Endothelial cell of umbilical vein (primary cell): ENCODE measurements around the gene RNF150. TPM values are rescaled to one million over a fixed set of nuclear protein-coding genes. Genes with fewer than 3 reads are reported as not detected.

Experiments used
- BruUV-seq: library from RNA; stranded (reverse); fragments of 400-500 nt; replicated peaks from 2 replicates; lab custom pipeline; 2021; lab: Mats Ljungman, UMichigan
- CTCF ChIA-PET: fragments of 300-600, 350-600 bp; sonication (Branson Sonifier 250); formaldehyde crosslinking; loops from one replicate; lab custom pipeline; 2021; ENCODE audit warnings: antibody characterized with exemption, inconsistent platforms; lab: Charles Lee
- POLR2A ChIA-PET: fragments of 300-600, 350-600 bp; sonication (Branson Sonifier 250); formaldehyde crosslinking; loops from one replicate; lab custom pipeline; 2021; ENCODE audit warnings: antibody characterized with exemption, inconsistent platforms; lab: Charles Lee
- DNase-seq: peaks from one replicate; pipeline ENCODE4 v3.0.0-alpha.2; 2011; ENCODE audit warnings: low read depth, low spot score
- FAIRE-seq: peaks from 2 replicates; lab custom pipeline; 2011; peaks lifted over from hg19 to GRCh38; lab: Jason Lieb, UNC
- H2AFZ ChIP-seq: 2 replicates; pipeline ENCODE4 v1.6.0; 2012; ENCODE audit warnings: low read depth, low read length, control low read depth, inconsistent platforms
- H3K27ac ChIP-seq: 2 replicates; pipeline ENCODE4 v1.5.1; 2011; ENCODE audit warnings: low read depth, mild to moderate bottlenecking, control low read depth, low read length, moderate library complexity; ENCODE audit not compliant: insufficient read depth
- H3K27me3 ChIP-seq, 2 experiments: 2 replicates each; pipeline versions ENCODE4 v1.6.0 to v1.6.1; 2011; ENCODE audit warnings: low read length in 2 of 2, mixed read lengths in 1 of 2; ENCODE audit not compliant: control insufficient read depth in 2 of 2, insufficient read depth in 2 of 2
- H3K36me3 ChIP-seq, 2 experiments: 2 replicates in 1 of 2; 3 replicates in 1 of 2; pipeline ENCODE4 v1.5.1; 2011; ENCODE audit warnings: low read length in 2 of 2, mild to moderate bottlenecking in 1 of 2, moderate library complexity in 1 of 2; ENCODE audit not compliant: control insufficient read depth in 2 of 2, insufficient read depth in 2 of 2; ENCODE audit errors: extremely low read depth in 1 of 2
- H3K4me1 ChIP-seq: 3 replicates; pipeline ENCODE4 v1.5.1; 2011; ENCODE audit warnings: mild to moderate bottlenecking, low read length; ENCODE audit not compliant: control insufficient read depth, insufficient read depth; ENCODE audit errors: extremely low read depth
- H3K4me2 ChIP-seq: 2 replicates; pipeline ENCODE4 v1.6.1; 2011; ENCODE audit warnings: low read length, control low read depth, mixed read lengths; ENCODE audit not compliant: insufficient read depth
- H3K4me3 ChIP-seq, 3 experiments: fragments of 200-600 bp in 1 of 3; sonication (generic), shearing (Covaris generic) in 1 of 3; replicated peaks in 1 of 3; 2 replicates each; pipeline ENCODE4 v1.5.1; 2011 to 2016; ENCODE audit warnings: control low read depth in 3 of 3, low read length in 3 of 3, mild to moderate bottlenecking in 2 of 3, inconsistent platforms in 1 of 3, low read depth in 1 of 3, moderate library complexity in 1 of 3; ENCODE audit not compliant: insufficient read depth in 1 of 3
- H3K79me2 ChIP-seq: 2 replicates; pipeline ENCODE4 v1.6.0; 2012; ENCODE audit warnings: low read length, inconsistent platforms; ENCODE audit not compliant: control insufficient read depth, insufficient read depth
- H3K9ac ChIP-seq: replicated peaks from 2 replicates; pipeline ENCODE3; 2011; ENCODE audit warnings: low read length, control low read depth; ENCODE audit not compliant: insufficient read depth; ENCODE audit errors: extremely low read depth
- H3K9me1 ChIP-seq: replicated peaks from 3 replicates; pipeline ENCODE4 v1.6.0; 2011; ENCODE audit warnings: mild to moderate bottlenecking, low read length; ENCODE audit not compliant: control insufficient read depth, insufficient read depth; ENCODE audit errors: extremely low read depth
- H3K9me3 ChIP-seq: replicated peaks from 2 replicates; pipeline ENCODE4 v1.5.1; 2012; ENCODE audit warnings: low read length, inconsistent platforms; ENCODE audit not compliant: control insufficient read depth, insufficient read depth
- H4K20me1 ChIP-seq: replicated peaks from 2 replicates; pipeline ENCODE3; 2011; ENCODE audit warnings: mild to moderate bottlenecking, low read length; ENCODE audit not compliant: control insufficient read depth, insufficient read depth; ENCODE audit errors: extremely low read depth
- CTCF ChIP-seq, 2 donors: IDR thresholded peaks; 1 replicate in 1 of 2; 2 replicates in 1 of 2; pipeline ENCODE4 v1.5.1; 2011; ENCODE audit warnings: low read length in 2 of 2, mild to moderate bottlenecking in 2 of 2, moderate library complexity in 2 of 2, control low read depth in 1 of 2, inconsistent platforms in 1 of 2, low read depth in 1 of 2; ENCODE audit not compliant: insufficient read depth in 1 of 2; ENCODE audit errors: extremely low read depth in 1 of 2
- EZH2 ChIP-seq: IDR thresholded peaks from 2 replicates; pipeline ENCODE4 v1.6.1; 2012; ENCODE audit warnings: borderline replicate concordance, low read depth, mild to moderate bottlenecking, moderate library complexity, low read length, inconsistent platforms; ENCODE audit not compliant: severe bottlenecking
- FOS ChIP-seq: IDR thresholded peaks from 2 replicates; pipeline ENCODE4 v1.6.1; 2011; ENCODE audit warnings: mild to moderate bottlenecking, low read length, moderate library complexity, borderline replicate concordance; ENCODE audit not compliant: insufficient read depth
- GATA2 ChIP-seq: IDR thresholded peaks from 2 replicates; pipeline ENCODE4 v1.7.0; 2011; ENCODE audit warnings: low read depth, mild to moderate bottlenecking, moderate library complexity, mixed read lengths, low read length; ENCODE audit not compliant: insufficient read length, insufficient read depth
- JUN ChIP-seq: IDR thresholded peaks from 2 replicates; pipeline ENCODE4 v1.6.1; 2011; ENCODE audit warnings: borderline replicate concordance, low read depth; ENCODE audit not compliant: insufficient read length, insufficient read depth
- MYC ChIP-seq: IDR thresholded peaks from one replicate; pipeline ENCODE4 v1.6.1; 2011; ENCODE audit warnings: mild to moderate bottlenecking, low read depth, low read length
- POLR2A ChIP-seq: IDR thresholded peaks from 2 replicates; pipeline ENCODE4 v1.6.1; 2012; ENCODE audit warnings: low read depth, mild to moderate bottlenecking, control low read depth, low read length
- POLR2AphosphoS5 ChIP-seq: IDR thresholded peaks from 2 replicates; pipeline ENCODE4 v1.6.1; 2012; ENCODE audit warnings: low read depth, mild to moderate bottlenecking, control low read depth, low read length, moderate library complexity; ENCODE audit not compliant: insufficient read depth
- dilution Hi-C: fragments of 300-500 bp; cut with MboI; formaldehyde crosslinking; loops from one replicate; pipeline ENCODE4 v1.15.0; 2019; ENCODE audit warnings: low sequenced_read_pairs; ENCODE audit not compliant: extremely low pct_ligation_motif_present
- intact Hi-C: fragments of 100-400 bp; cut with micrococcal nuclease; formaldehyde crosslinking; loops from one replicate; pipeline ENCODE4 v1.10.0; 2022
- polyA plus RNA-seq, 4 experiments: library from polyadenylated mRNA; depleted of rRNA in 3 of 4; stranded (reverse) in 3 of 4; unstranded in 1 of 4; fragments of >200 nt; gene quantifications; 2 replicates each; pipeline versions ENCODE4 v1.2.1 to v1.2.3, GENCODE V29; 2011 to 2012; ENCODE audit warnings: missing spikeins in 1 of 4
- total RNA-seq: library from RNA; stranded (reverse); gene quantifications from 2 replicates; pipeline ENCODE4 v1.2.3, GENCODE V29; 2021
- TF ChIP-seq, protein P1 (sequence below): IDR thresholded peaks from 2 replicates; pipeline ENCODE4 v1.6.1; 2011; ENCODE audit not compliant: insufficient read depth, insufficient read length

The RNF150 gene
- total and polyA plus RNA-seq, 2 donors (not counting 3 experiments of a cell fraction or from before 2014, with no cell fraction given) = 0.33 to 0.35 TPM

DNA sequence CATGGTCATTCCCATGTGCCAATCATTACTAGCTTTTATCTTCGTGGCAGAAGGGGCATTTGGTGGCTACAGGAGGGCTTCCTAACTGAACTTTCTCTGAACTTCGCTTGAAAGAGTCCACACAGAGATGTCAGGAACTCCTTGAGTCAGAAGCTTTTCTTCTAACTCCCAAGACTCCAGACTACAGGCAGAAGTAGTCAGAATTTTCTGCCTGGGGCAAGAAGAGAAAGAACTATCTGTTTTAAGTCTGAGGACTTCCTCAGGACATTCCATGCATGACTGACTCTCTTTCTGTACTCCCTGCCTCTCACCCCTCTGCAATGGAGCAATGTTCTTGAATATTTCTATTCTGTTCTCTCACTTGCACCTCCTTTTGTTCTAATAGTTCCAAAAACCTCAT lies 206.6 kb downstream of the RNF150 start:
- dilution Hi-C loops (no loop called here), intact Hi-C loops (no loop called here)
- no peaks in the 10 kb centered on the region for H3K27me3 ChIP-seq
- H3K9me3 ChIP-seq = no peaks in the 10 kb centered on the region
- no peak overlapping the region for H3K9ac ChIP-seq
- H3K4me1 ChIP-seq = no peaks in the 10 kb centered on the region
- FAIRE-seq (no peak), DNase-seq (no peak)
- BruUV-seq = no TSS peak
- no peak overlapping the region for H3K27ac ChIP-seq
- CTCF ChIA-PET = no interaction called here
- TF ChIP-seq, protein P1, sequence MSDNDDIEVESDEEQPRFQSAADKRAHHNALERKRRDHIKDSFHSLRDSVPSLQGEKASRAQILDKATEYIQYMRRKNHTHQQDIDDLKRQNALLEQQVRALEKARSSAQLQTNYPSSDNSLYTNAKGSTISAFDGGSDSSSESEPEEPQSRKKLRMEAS = no peak
- H3K4me3 ChIP-seq = no peak overlapping the region
- H4K20me1 ChIP-seq = no peaks in the 10 kb centered on the region
- POLR2A ChIA-PET = no interaction called here
- no peak overlapping the region for H2AFZ ChIP-seq
- H3K79me2 ChIP-seq = no peaks in the 10 kb centered on the region
- no peak overlapping the region for H3K4me2 ChIP-seq
- H3K9me1 ChIP-seq = no peaks in the 10 kb centered on the region
- H3K36me3 ChIP-seq = no peaks in the 10 kb centered on the region

DNA sequence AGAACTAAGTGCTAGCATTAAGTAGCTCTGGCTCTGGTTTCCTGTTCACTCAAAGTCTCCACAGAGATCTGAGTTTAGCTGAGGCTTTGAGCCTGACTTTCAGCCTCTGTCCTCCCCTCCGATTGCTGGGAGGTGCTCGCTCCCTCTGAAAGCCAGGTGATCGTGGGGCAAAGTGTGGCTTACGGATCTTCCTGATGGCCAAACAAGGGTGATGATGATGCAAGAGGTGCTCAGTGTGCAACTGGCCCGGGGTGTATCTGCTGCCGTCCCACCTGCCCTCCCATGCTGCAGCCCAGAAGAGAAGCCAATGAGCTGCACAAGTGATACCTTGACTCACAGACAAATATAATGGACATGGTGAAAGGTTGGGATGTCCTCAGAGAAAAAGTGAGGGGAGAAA lies 207.9 kb downstream of the RNF150 start:
- dilution Hi-C loops = no loop called here
- DNase-seq (no peak), FAIRE-seq (no peak)
- H3K4me1 ChIP-seq = no peaks in the 10 kb centered on the region
- no peak overlapping the region for H3K27ac ChIP-seq
- no peak overlapping the region for H2AFZ ChIP-seq
- H3K9ac ChIP-seq = no peak overlapping the region
- POLR2A ChIA-PET = no interaction called here
- H3K4me2 ChIP-seq = no peak overlapping the region
- TF ChIP-seq POLR2A = no peak
- TF ChIP-seq CTCF (IDR thresholded peaks at IDR 0.05; ENCODE audit: extremely low read depth in 1 of 2, insufficient read depth in 1 of 2, low read depth in 1 of 2, low read length in 2 of 2) = no peak
- TF ChIP-seq EZH2 = no peak
- no peak for TF ChIP-seq POLR2AphosphoS5
- TF ChIP-seq, protein P1 = no peak
- TF ChIP-seq GATA2 = no peak
- TF ChIP-seq MYC = no peak
- TF ChIP-seq FOS = no peak
- no peak for TF ChIP-seq JUN
- CTCF ChIA-PET = no interaction called here
- intact Hi-C loops = no loop called here
- no peaks in the 10 kb centered on the region for H3K27me3 ChIP-seq
- H3K9me3 ChIP-seq = no peaks in the 10 kb centered on the region
- H3K9me1 ChIP-seq = no peaks in the 10 kb centered on the region
- no TSS peak for BruUV-seq
- H4K20me1 ChIP-seq = no peaks in the 10 kb centered on the region
- H3K4me3 ChIP-seq = no peak overlapping the region
- H3K79me2 ChIP-seq = no peaks in the 10 kb centered on the region
- no peaks in the 10 kb centered on the region for H3K36me3 ChIP-seq
